Heart left ventricle (tissue), 16 donors: ENCODE results near the gene PARM1. TPM values are rescaled to one million over a fixed set of nuclear protein-coding genes. Genes with fewer than 3 reads are reported as not detected.

ENCODE experiments used
- ATAC-seq, 4 donors: fragments of 200-7000 bp; cut with Tn5 transposase; one replicate each; pipeline ENCODE4 v1.9.1; 2020 to 2022; ENCODE audit warnings: moderate library complexity in 4 of 4, mild to moderate bottlenecking in 3 of 4, moderate number of reproducible peaks in 1 of 4
- DNase-seq, 5 donors: peaks; one replicate each; pipeline ENCODE4 v3.0.0-alpha.2; 2020
- H3K27ac ChIP-seq, 12 donors: fragments of 200-600 bp; sonication (generic) in 4 of 12; one replicate each; pipeline versions ENCODE4 v1.5.0 to v1.8.0; 2016 to 2022; ENCODE audit warnings: mild to moderate bottlenecking in 2 of 12
- H3K27me3 ChIP-seq, 9 donors: fragments of 200-600 bp; sonication (generic) in 2 of 9; one replicate each; pipeline versions ENCODE4 v1.5.1 to v1.8.0; 2016 to 2022; ENCODE audit warnings: mild to moderate bottlenecking in 3 of 9
- H3K36me3 ChIP-seq, 9 donors: fragments of 200-600 bp; sonication (generic) in 2 of 9; one replicate each; pipeline versions ENCODE4 v1.5.0 to v1.8.0; 2018 to 2022; ENCODE audit warnings: mild to moderate bottlenecking in 2 of 9
- H3K4me1 ChIP-seq, 12 donors: fragments of 200-600 bp; sonication (generic) in 4 of 12; one replicate each; pipeline versions ENCODE4 v1.5.0 to v1.8.0; 2016 to 2022; ENCODE audit warnings: mild to moderate bottlenecking in 3 of 12
- H3K4me3 ChIP-seq, 12 donors: fragments of 200-600 bp; sonication (generic) in 4 of 12; one replicate each; pipeline versions ENCODE4 v1.5.0 to v1.8.0; 2017 to 2022; ENCODE audit warnings: mild to moderate bottlenecking in 9 of 12, moderate library complexity in 4 of 12
- H3K9me3 ChIP-seq, 12 donors: fragments of 200-600 bp; sonication (generic) in 4 of 12; one replicate each; pipeline versions ENCODE4 v1.5.0 to v1.8.0; 2016 to 2022; ENCODE audit warnings: mild to moderate bottlenecking in 1 of 12
- CTCF ChIP-seq, 12 donors: fragments of 200-600 bp; sonication (generic) in 4 of 12; IDR thresholded peaks; one replicate each; pipeline versions ENCODE4 v1.5.0 to v1.8.0; 2018 to 2022; ENCODE audit warnings: antibody characterized with exemption in 12 of 12, mild to moderate bottlenecking in 5 of 12
- POLR2A ChIP-seq, 2 donors: fragments of 450-650 bp; IDR thresholded peaks; one replicate each; pipeline ENCODE4 v1.6.1; 2017; ENCODE audit warnings: antibody characterized with exemption in 2 of 2, mild to moderate bottlenecking in 2 of 2, moderate library complexity in 2 of 2
- WGBS, 4 donors: extraction: QIAGEN DNeasy Blood & Tissue Kit in 2 of 4; methylation state at CpG; one replicate each; pipeline versions ENCODE4 v1.1.5 to v1.1.7; 2013 to 2018; 5-methylcytosine and 5-hydroxymethylcytosine counted together
- intact Hi-C, 10 donors: fragments of 100-400 bp; cut with DNase I; formaldehyde crosslinking; loops; one replicate each; pipeline versions ENCODE4 v1.11.1 to v1.14.2; 2022
- polyA plus RNA-seq, 2 donors: library from polyadenylated mRNA; stranded (reverse); fragments of 200-250 nt; gene quantifications; one replicate each; pipeline ENCODE4 v1.2.3, GENCODE V29; 2013
- total RNA-seq, 9 donors: library from RNA; depleted of rRNA in 2 of 9; stranded (reverse); fragments of >200 nt in 2 of 9; fragmentation: NEBNext Ultra II Directional in 3 of 9; extraction: Animal tissue kit (Norgen Biotek cat#: 25700) in 3 of 9; gene quantifications; one replicate each; pipeline versions ENCODE4 v1.1.0 to v1.2.4, GENCODE V29; 2016 to 2023
- donor health status: ischemic (EF 13 %, LVEDD 7.1; RV severe dilation, severe dysfunction).
- donor health status: healthy with polysubstance abuse.
- donor health status: DM: no; HTN: yes; CAD: no.
- donor health status: DM: no; HTN: no; CAD: no.
- donor health status: ischemic (EF 25% LVEDD 6.9; RV normal size, moderate dysfunction).
- donor health status: ischemic (EF 25% LVEDD 5.7; RV mildly dilated, moderate dysfunction).
- donor health status: healthy.
- donor health status: DM: yes; HTN: yes; CAD: no.
- donor health status: ischemic (EF 35%, LVEDD 5.7; RV mildly dilated, moderate dysfunction).
- donor health status: nonischemic (EF 11% LVEDD 7.7; RV severe dilation, severe dysfunction).
- donor health status: DM: yes; HTN: yes; CAD: no.
- donor health status: PGD.
- donor health status: ischemic (EF 29% LVEDD 5.4; RV normal size, mild dysfunction).
- donor health status: nonischemic (EF 23%, LVEDD 6.1; RV moderate dilation, normal function).

Gene PARM1
- total and polyA plus RNA-seq, 11 donors: 28.8 to 144 (median 75.2) TPM

- Histone ChIP-seq H3K4me3 (no peak overlapping the region), H3K27me3 (no peaks in the 10 kb centered on the region), H3K9me3 (no peaks in the 10 kb centered on the region), H3K27ac (peak overlapping the region in 9 of 12 donors; percentile 23 to 80 (median 70)), H3K4me1 (peaks cover 0 to 27% (median 2%) of the 10 kb centered on the region in 12 donors), H3K36me3 (peaks cover 0 to 30% (median 6%) of the 10 kb centered on the region in 9 donors)
- 37 to 44% (median 43%) methylated on average over 6 of the region's 6 CpGs for WGBS, 4 donors
- ATAC-seq (peak in 3 of 4 donors; percentile 33 to 69 (median 58)), DNase-seq (no peak)
- intact Hi-C loops: no loop called here
- TF ChIP-seq POLR2A (IDR thresholded peaks at IDR 0.05) (no peak), CTCF (IDR thresholded peaks at IDR 0.05) (no peak)
These were observed 83.6 kb downstream of the PARM1 start for GRCh38 chr4:75016472-75016871.

- ATAC-seq (no peak), DNase-seq (no peak)
- 69 to 85% (median 82%) methylated on average over 3 of the region's 3 CpGs for WGBS, 4 donors
- Histone ChIP-seq H3K4me1 (peaks cover 0 to 27% (median 2%) of the 10 kb centered on the region in 12 donors), H3K9me3 (no peaks in the 10 kb centered on the region), H3K27me3 (no peaks in the 10 kb centered on the region), H3K27ac (no peak overlapping the region), H3K36me3 (peaks cover 0 to 12% (median 0%) of the 10 kb centered on the region in 9 donors), H3K4me3 (no peak overlapping the region)
- TF ChIP-seq POLR2A (IDR thresholded peaks at IDR 0.05) (no peak), CTCF (IDR thresholded peaks at IDR 0.05) (no peak)
- intact Hi-C loops: no loop called here
These were observed 86.0 kb downstream of the PARM1 start for GRCh38 chr4:75018811-75019479.

- no peaks in the 10 kb centered on the region for H3K9me3 ChIP-seq
- peaks cover 0 to 17% (median 0%) of the 10 kb centered on the region in 12 donors for H3K4me1 ChIP-seq
- H3K4me3 ChIP-seq: no peak overlapping the region
- DNase-seq (no peak), ATAC-seq (no peak)
- no peaks in the 10 kb centered on the region for H3K27me3 ChIP-seq
- 74 to 82% (median 79%) methylated on average over 5 of the region's 5 CpGs for WGBS, 4 donors
- intact Hi-C loops: no loop called here
- TF ChIP-seq POLR2A (IDR thresholded peaks at IDR 0.05): no peak
- TF ChIP-seq CTCF (IDR thresholded peaks at IDR 0.05): no peak
- H3K27ac ChIP-seq: no peak overlapping the region
- no peaks in the 10 kb centered on the region for H3K36me3 ChIP-seq
These were observed 92.5 kb downstream of the PARM1 start for GRCh38 chr4:75025431-75025830.

- 46 to 54% (median 48%) methylated on average over 6 of the region's 6 CpGs for WGBS, 4 donors
- no peak for DNase-seq
- intact Hi-C loops: no loop called here
- TF ChIP-seq CTCF (IDR thresholded peaks at IDR 0.05) (no peak), POLR2A (IDR thresholded peaks at IDR 0.05) (no peak)
- no peaks in the 10 kb centered on the region for H3K9me3 ChIP-seq
- peak overlapping the region in 1 of 12 donors; percentile 20 for H3K4me3 ChIP-seq
- peaks cover 0 to 17% (median 0%) of the 10 kb centered on the region in 12 donors for H3K4me1 ChIP-seq
- H3K27ac ChIP-seq: peak overlapping the region in 4 of 12 donors; percentile 25 to 57 (median 30)
- H3K36me3 ChIP-seq: no peaks in the 10 kb centered on the region
- ATAC-seq: peak in 3 of 4 donors; percentile 20 to 55 (median 35)
- no peaks in the 10 kb centered on the region for H3K27me3 ChIP-seq
These were observed 95.4 kb downstream of the PARM1 start for GRCh38 chr4:75028196-75028854.
